ENCODE measurements around the gene SMG5.

The SMG5 gene

DNA sequence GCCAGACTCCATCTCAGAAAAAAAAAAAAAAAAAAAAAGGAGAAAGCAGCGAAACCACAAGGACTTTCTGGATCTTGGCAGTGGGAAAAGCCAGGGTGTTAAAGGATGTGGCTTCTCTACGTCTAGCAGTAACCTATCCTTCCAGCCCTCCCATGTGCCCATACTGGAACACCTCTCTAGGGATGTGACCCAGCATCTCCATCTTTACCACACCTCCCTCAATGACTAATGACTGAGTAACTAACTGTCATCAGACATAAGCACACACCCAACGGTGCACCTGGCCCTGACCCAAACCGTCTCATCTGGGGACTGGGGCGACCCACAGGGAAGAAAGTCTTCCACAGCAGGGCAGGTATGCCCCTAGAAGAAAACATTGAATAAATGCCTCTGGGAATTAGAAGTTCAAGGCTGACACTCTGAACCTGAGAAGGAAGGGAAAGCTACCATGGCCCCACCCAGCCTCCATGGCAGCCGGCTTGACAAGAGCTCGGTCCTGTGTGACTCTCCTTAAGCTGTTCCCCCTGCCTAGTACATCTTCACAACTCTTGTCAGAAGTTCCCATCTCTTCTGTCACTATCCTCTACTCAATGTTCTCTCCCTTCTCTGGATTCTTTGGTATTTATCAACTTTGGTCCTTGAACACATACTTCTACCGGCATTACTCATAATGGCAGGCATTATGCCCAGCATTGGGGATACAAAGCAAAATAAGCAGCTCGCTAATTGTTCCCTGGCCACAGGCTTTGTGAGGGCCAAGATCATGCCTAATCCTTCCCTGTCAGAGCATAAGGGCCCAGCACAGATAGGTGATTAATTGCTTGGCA, 20.0 kb downstream of the SMG5 start:
- Histone ChIP-seq H3K27me3 (ENCODE audit: control insufficient read depth in 2 of 2, insufficient read depth in 2 of 2, low read length in 2 of 2) (no peaks in the 10 kb centered on the region), H3K4me1 (ENCODE audit: control insufficient read depth in 2 of 2, insufficient read depth in 2 of 2, low read length in 2 of 2) (no peaks in the 10 kb centered on the region), H3K27ac (ENCODE audit: low read depth in 2 of 2, low read length in 2 of 2) (no peak overlapping the region), H3K4me3 (ENCODE audit: low read length in 2 of 2) (no peak overlapping the region), H3K36me3 (ENCODE audit: control insufficient read depth in 2 of 2, insufficient read depth in 2 of 2, low read length in 2 of 2) (peaks cover 73 to 85% of the 10 kb centered on the region in 2 donors), H3K9ac (ENCODE audit: low read depth in 1 of 2, low read length in 2 of 2) (no peak overlapping the region), H3K9me3 (ENCODE audit: control insufficient read depth in 2 of 2, low read length in 2 of 2) (no peaks in the 10 kb centered on the region)

DNA sequence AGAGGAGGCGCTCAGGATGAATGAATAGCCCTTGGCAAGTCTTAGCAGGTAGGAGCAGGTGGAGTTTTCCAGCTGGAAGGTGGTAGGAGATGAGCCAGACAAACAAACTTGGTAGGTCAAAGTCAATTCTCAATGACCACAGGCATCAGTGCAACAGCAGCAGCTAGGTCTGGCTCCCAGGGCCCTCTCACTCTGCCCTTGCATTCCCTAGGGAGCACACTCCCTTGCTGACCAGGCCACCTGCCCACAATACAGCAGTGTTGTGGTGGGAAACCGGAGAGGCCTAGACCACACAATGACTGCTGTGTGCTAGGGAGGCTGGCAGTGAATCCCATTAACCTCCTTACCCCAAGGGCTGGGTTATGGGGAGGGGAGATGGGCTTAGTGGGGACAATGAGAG, 21.7 kb downstream of the SMG5 start:
- Histone ChIP-seq H3K27ac (ENCODE audit: low read depth in 2 of 2, low read length in 2 of 2) (no peak overlapping the region), H3K36me3 (ENCODE audit: control insufficient read depth in 2 of 2, insufficient read depth in 2 of 2, low read length in 2 of 2) (peaks cover 70 to 82% of the 10 kb centered on the region in 2 donors), H3K4me1 (ENCODE audit: control insufficient read depth in 2 of 2, insufficient read depth in 2 of 2, low read length in 2 of 2) (no peaks in the 10 kb centered on the region), H3K4me3 (ENCODE audit: low read length in 2 of 2) (no peak overlapping the region), H3K27me3 (ENCODE audit: control insufficient read depth in 2 of 2, insufficient read depth in 2 of 2, low read length in 2 of 2) (no peaks in the 10 kb centered on the region), H3K9ac (ENCODE audit: low read depth in 1 of 2, low read length in 2 of 2) (no peak overlapping the region), H3K9me3 (ENCODE audit: control insufficient read depth in 2 of 2, low read length in 2 of 2) (no peaks in the 10 kb centered on the region)

DNA sequence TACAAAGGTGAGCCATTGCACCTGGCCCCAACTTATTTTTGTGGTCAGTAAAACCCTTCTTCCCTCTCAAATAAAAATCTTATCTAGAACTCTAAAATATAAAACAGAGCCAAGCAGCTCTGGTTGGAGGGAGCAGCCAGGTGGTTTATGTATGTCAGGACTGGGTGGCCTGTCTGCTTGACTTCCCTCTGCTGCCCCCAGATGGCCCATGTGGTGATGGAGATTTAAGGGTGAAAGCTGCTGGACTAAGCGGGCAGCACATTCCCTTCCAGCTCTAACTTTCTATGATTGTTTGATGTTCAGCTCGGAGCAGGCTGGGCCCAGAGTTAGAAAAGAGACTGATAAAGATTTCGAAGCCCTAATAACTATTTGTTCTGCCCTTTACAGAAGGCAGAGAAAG, 22.8 kb downstream of the SMG5 start:
- H3K9ac ChIP-seq (ENCODE audit: low read depth in 1 of 2, low read length in 2 of 2): no peak overlapping the region
- H3K4me3 ChIP-seq (ENCODE audit: low read length in 2 of 2): no peak overlapping the region
- H3K27ac ChIP-seq (ENCODE audit: low read depth in 2 of 2, low read length in 2 of 2): no peak overlapping the region
- H3K4me1 ChIP-seq (ENCODE audit: control insufficient read depth in 2 of 2, insufficient read depth in 2 of 2, low read length in 2 of 2): no peaks in the 10 kb centered on the region
- no peaks in the 10 kb centered on the region for H3K9me3 ChIP-seq (ENCODE audit: control insufficient read depth in 2 of 2, low read length in 2 of 2)
- no peaks in the 10 kb centered on the region for H3K27me3 ChIP-seq (ENCODE audit: control insufficient read depth in 2 of 2, insufficient read depth in 2 of 2, low read length in 2 of 2)
- H3K36me3 ChIP-seq (ENCODE audit: control insufficient read depth in 2 of 2, insufficient read depth in 2 of 2, low read length in 2 of 2): peaks cover 63 to 76% of the 10 kb centered on the region in 2 donors

DNA sequence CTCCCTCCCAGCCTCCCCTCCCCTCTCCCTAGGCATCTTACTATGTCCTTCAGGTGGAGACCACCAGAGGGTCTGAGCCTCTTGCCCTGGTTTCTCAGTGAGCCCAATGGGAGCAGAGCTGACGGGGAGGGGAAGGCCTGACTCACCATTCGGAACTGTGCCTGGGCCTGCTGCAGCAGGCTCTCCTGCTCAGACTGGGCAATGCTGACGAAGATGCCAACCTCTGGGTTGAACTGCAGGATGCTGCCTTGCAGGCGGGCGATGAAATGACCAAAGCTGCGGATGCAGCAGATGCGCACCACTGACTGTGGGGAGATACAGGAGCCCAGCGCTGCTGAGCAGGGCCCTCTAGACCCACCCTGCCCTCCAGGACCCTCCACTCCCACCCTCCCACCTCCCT, 23.8 kb downstream of the SMG5 start:
- Histone ChIP-seq H3K4me1 (ENCODE audit: control insufficient read depth in 2 of 2, insufficient read depth in 2 of 2, low read length in 2 of 2) (no peaks in the 10 kb centered on the region), H3K9me3 (ENCODE audit: control insufficient read depth in 2 of 2, low read length in 2 of 2) (no peaks in the 10 kb centered on the region), H3K36me3 (ENCODE audit: control insufficient read depth in 2 of 2, insufficient read depth in 2 of 2, low read length in 2 of 2) (peaks cover 63 to 76% of the 10 kb centered on the region in 2 donors), H3K4me3 (ENCODE audit: low read length in 2 of 2) (no peak overlapping the region), H3K27me3 (ENCODE audit: control insufficient read depth in 2 of 2, insufficient read depth in 2 of 2, low read length in 2 of 2) (no peaks in the 10 kb centered on the region), H3K9ac (ENCODE audit: low read depth in 1 of 2, low read length in 2 of 2) (no peak overlapping the region), H3K27ac (ENCODE audit: low read depth in 2 of 2, low read length in 2 of 2) (no peak overlapping the region)

DNA sequence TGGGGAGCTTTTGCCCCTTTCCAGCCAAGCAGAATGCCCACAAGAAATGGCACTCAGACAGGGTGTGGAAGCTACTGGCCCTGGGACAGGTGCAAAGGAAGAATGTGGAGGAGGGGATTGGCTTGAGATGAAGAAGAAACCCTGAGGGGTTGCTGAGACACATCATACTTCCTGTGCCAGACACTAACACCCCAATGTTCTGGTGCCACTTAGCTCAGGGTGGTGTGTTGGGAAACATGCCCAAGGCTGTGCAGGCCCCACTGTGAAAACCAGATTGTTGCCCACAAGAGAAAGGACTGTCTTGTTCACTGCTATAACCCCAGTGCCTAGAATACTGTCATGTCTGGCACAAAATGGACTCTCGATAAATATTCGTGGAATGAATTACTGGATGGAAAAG, 24.9 kb downstream of the SMG5 start:
- H3K36me3 ChIP-seq (ENCODE audit: control insufficient read depth in 2 of 2, insufficient read depth in 2 of 2, low read length in 2 of 2): peaks cover 67 to 76% of the 10 kb centered on the region in 2 donors
- H3K9me3 ChIP-seq (ENCODE audit: control insufficient read depth in 2 of 2, low read length in 2 of 2): no peaks in the 10 kb centered on the region
- H3K4me1 ChIP-seq (ENCODE audit: control insufficient read depth in 2 of 2, insufficient read depth in 2 of 2, low read length in 2 of 2): no peaks in the 10 kb centered on the region
- no peak overlapping the region for H3K4me3 ChIP-seq (ENCODE audit: low read length in 2 of 2)
- H3K27me3 ChIP-seq (ENCODE audit: control insufficient read depth in 2 of 2, insufficient read depth in 2 of 2, low read length in 2 of 2): no peaks in the 10 kb centered on the region
- no peak overlapping the region for H3K9ac ChIP-seq (ENCODE audit: low read depth in 1 of 2, low read length in 2 of 2)
- H3K27ac ChIP-seq (ENCODE audit: low read depth in 2 of 2, low read length in 2 of 2): no peak overlapping the region

DNA sequence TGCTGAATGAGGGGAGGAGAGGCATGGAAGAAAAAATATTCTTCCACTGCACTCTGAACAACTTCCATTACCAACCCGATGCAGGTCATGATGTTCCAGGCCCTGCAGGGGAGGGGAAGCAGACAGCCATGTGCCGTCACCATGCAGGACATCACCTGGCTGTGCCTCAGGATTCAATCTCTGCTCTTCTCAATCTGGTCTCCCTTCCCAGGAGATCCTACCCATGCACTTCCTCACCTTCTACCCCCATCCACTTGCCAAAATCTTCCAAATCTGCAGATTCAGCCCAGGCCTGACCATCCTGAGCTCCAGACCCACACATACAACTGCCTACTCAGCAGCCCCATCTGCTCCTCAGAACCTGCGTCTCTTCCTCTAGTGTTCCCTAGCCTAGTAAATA, 29.0 kb downstream of the SMG5 start:
- no peak overlapping the region for H3K9ac ChIP-seq (ENCODE audit: low read depth in 1 of 2, low read length in 2 of 2)

DNA sequence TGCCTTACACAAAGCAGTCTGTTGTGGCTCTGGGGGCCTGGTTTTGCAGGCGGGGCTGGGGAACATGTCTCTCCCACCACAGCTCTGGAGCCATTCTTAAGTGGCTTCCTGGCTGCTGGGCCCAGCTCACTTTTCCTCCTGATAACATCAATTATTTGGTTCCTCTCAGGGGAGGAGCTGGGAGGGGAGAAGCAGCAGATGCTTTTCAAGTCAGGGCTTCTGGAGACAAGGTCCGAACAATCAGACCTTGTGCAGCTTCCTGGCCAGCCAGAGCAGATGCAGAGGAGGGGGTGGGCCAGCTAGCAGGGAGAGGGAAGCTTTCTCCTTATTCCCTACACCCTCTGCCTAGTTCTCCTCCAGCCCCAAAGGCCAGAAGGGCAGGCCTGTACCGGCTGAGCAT, 31.1 kb downstream of the SMG5 start:
- Histone ChIP-seq H3K36me3 (ENCODE audit: control insufficient read depth in 2 of 2, insufficient read depth in 2 of 2, low read length in 2 of 2) (peaks cover 51 to 59% of the 10 kb centered on the region in 2 donors), H3K9ac (ENCODE audit: low read depth in 1 of 2, low read length in 2 of 2) (no peak overlapping the region), H3K4me1 (ENCODE audit: control insufficient read depth in 2 of 2, insufficient read depth in 2 of 2, low read length in 2 of 2) (peaks cover 0 to 5% of the 10 kb centered on the region in 2 donors), H3K4me3 (ENCODE audit: low read length in 2 of 2) (no peak overlapping the region), H3K27me3 (ENCODE audit: control insufficient read depth in 2 of 2, insufficient read depth in 2 of 2, low read length in 2 of 2) (peaks cover 0 to 3% of the 10 kb centered on the region in 2 donors), H3K27ac (ENCODE audit: low read depth in 2 of 2, low read length in 2 of 2) (no peak overlapping the region), H3K9me3 (ENCODE audit: control insufficient read depth in 2 of 2, low read length in 2 of 2) (no peaks in the 10 kb centered on the region)

More for the DNA sequence above, 29.0 kb downstream of the SMG5 start:
- Histone ChIP-seq H3K4me3 (ENCODE audit: low read length in 2 of 2) (no peak overlapping the region), H3K36me3 (ENCODE audit: control insufficient read depth in 2 of 2, insufficient read depth in 2 of 2, low read length in 2 of 2) (peaks cover 64 to 75% of the 10 kb centered on the region in 2 donors), H3K9me3 (ENCODE audit: control insufficient read depth in 2 of 2, low read length in 2 of 2) (no peaks in the 10 kb centered on the region), H3K27ac (ENCODE audit: low read depth in 2 of 2, low read length in 2 of 2) (no peak overlapping the region), H3K27me3 (ENCODE audit: control insufficient read depth in 2 of 2, insufficient read depth in 2 of 2, low read length in 2 of 2) (no peaks in the 10 kb centered on the region), H3K4me1 (ENCODE audit: control insufficient read depth in 2 of 2, insufficient read depth in 2 of 2, low read length in 2 of 2) (peaks cover 0 to 5% of the 10 kb centered on the region in 2 donors)

DNA sequence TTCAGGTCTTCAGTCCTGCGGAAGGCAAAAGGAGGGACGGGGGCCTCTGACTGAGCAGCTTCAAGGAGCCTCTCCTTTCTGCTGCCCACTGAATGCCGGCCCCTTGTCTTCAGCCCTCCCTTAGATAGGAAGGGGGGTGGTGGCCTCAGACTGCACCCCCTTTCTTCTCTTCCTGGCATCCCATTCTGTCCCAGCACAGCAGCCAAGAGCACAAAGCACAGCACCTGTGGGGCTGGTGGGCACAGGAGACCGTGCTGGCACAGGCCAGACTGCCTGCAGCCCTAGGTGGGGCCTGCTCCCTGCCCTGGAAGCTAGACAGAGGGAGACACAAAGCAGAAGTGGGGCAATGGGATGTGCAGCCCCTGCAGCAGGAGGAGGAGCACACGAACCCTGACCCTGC, 33.0 kb downstream of the SMG5 start:
- Histone ChIP-seq H3K36me3 (ENCODE audit: control insufficient read depth in 2 of 2, insufficient read depth in 2 of 2, low read length in 2 of 2) (peaks cover 44 to 49% of the 10 kb centered on the region in 2 donors), H3K9ac (ENCODE audit: low read depth in 1 of 2, low read length in 2 of 2) (no peak overlapping the region), H3K27ac (ENCODE audit: low read depth in 2 of 2, low read length in 2 of 2) (no peak overlapping the region), H3K27me3 (ENCODE audit: control insufficient read depth in 2 of 2, insufficient read depth in 2 of 2, low read length in 2 of 2) (peaks cover 14 to 20% of the 10 kb centered on the region in 2 donors), H3K4me3 (ENCODE audit: low read length in 2 of 2) (no peak overlapping the region), H3K9me3 (ENCODE audit: control insufficient read depth in 2 of 2, low read length in 2 of 2) (no peaks in the 10 kb centered on the region), H3K4me1 (ENCODE audit: control insufficient read depth in 2 of 2, insufficient read depth in 2 of 2, low read length in 2 of 2) (peaks cover 10 to 16% of the 10 kb centered on the region in 2 donors)

DNA sequence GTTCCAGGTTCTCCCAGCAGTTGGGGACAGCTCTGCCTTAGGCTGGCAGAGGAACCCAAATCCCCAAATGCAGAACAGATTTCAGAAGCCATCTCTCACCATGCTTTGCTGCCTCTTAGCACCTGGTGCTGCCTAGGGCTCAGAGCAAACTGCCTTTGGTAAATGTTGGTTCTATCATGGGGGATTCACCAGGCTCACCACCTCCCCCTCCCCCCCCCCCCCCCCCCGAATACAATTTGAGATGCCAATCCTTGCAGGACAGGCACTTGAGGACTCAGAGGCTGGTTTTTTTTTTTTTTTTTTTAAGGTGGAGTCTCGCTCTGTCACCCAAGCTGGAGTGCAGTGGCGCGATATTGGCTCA, 34.3 kb downstream of the SMG5 start:
- H3K36me3 ChIP-seq (ENCODE audit: control insufficient read depth in 2 of 2, insufficient read depth in 2 of 2, low read length in 2 of 2): peaks cover 34 to 38% of the 10 kb centered on the region in 2 donors
- no peak overlapping the region for H3K27ac ChIP-seq (ENCODE audit: low read depth in 2 of 2, low read length in 2 of 2)
- no peak overlapping the region for H3K4me3 ChIP-seq (ENCODE audit: low read length in 2 of 2)
- H3K4me1 ChIP-seq (ENCODE audit: control insufficient read depth in 2 of 2, insufficient read depth in 2 of 2, low read length in 2 of 2): peaks cover 10 to 16% of the 10 kb centered on the region in 2 donors
- H3K27me3 ChIP-seq (ENCODE audit: control insufficient read depth in 2 of 2, insufficient read depth in 2 of 2, low read length in 2 of 2): peaks cover 18 to 22% of the 10 kb centered on the region in 2 donors
- H3K9me3 ChIP-seq (ENCODE audit: control insufficient read depth in 2 of 2, low read length in 2 of 2): no peaks in the 10 kb centered on the region
- no peak overlapping the region for H3K9ac ChIP-seq (ENCODE audit: low read depth in 1 of 2, low read length in 2 of 2)

DNA sequence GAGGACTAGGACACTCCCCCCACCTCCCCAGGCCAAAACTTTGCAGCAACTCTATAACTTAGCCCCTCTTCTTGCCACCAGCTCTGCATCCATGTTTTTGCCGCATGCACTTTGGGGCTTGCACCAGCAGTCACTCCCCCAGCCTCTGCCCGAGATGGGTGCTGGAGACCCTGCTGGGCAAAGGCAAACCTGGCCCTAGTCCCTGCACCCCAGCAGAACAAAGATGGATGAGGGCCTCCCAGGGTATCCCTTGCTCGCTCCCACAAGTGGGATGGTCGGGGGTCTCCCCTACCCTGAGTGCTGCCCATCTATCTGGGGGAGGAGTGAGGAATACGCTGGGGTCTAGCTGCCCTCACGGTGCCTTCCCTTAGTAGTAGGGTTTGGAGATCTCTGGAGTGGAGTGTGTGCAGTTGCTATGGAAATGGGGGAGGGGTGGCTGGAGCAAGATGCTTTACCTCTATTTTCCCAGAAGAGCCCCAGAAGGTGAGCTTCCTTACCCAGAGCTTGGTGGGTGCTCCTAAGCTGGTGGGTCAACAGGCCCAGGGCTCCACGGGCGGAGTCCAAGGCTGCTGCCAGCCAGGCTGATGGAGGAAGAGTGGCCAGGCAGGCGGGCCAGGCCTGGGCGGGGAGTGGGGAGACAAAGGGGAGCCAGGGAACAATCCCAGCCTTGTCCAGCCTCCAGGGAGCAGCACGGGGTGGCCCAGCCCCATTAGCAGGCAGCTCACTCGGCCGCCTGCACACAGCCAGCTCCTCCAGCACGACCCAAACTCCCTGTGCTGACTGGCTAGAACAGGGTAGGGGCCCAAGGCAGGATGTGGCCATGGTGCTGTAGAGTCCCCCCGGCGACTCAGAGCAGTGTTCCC, 34.9 kb downstream of the SMG5 start, which contains the start of gene PAQR6:
PAQR6 (minus strand) TSS at position 597 of the 863 bp plus-strand sequence. CDS start 1,325 bp downstream, outside the sequence.
- Histone ChIP-seq H3K27me3 (ENCODE audit: control insufficient read depth in 2 of 2, insufficient read depth in 2 of 2, low read length in 2 of 2) (peaks cover 18 to 22% of the 10 kb centered on the region in 2 donors), H3K4me1 (ENCODE audit: control insufficient read depth in 2 of 2, insufficient read depth in 2 of 2, low read length in 2 of 2) (peaks cover 10 to 16% of the 10 kb centered on the region in 2 donors), H3K27ac (ENCODE audit: low read depth in 2 of 2, low read length in 2 of 2) (no peak within 1 kb of the TSS), H3K36me3 (ENCODE audit: control insufficient read depth in 2 of 2, insufficient read depth in 2 of 2, low read length in 2 of 2) (peaks cover 28 to 33% of the 10 kb centered on the region in 2 donors), H3K9ac (ENCODE audit: low read depth in 1 of 2, low read length in 2 of 2) (no peak within 1 kb of the TSS), H3K9me3 (ENCODE audit: control insufficient read depth in 2 of 2, low read length in 2 of 2) (no peaks in the 10 kb centered on the region), H3K4me3 (ENCODE audit: low read length in 2 of 2) (no peak within 1 kb of the TSS)

All from mucosa of rectum (tissue), 2 donors.